HG03565 (cell line): ENCODE data around the gene CSNK1G3.

Source experiments
- ATAC-seq: cut with Tn5 transposase; IDR thresholded peaks from one replicate; pipeline ENCODE4 v1.9.1; 2021; ENCODE audit warnings: mild to moderate bottlenecking, moderate library complexity; ENCODE audit not compliant: unreplicated experiment

The CSNK1G3 gene

DNA sequence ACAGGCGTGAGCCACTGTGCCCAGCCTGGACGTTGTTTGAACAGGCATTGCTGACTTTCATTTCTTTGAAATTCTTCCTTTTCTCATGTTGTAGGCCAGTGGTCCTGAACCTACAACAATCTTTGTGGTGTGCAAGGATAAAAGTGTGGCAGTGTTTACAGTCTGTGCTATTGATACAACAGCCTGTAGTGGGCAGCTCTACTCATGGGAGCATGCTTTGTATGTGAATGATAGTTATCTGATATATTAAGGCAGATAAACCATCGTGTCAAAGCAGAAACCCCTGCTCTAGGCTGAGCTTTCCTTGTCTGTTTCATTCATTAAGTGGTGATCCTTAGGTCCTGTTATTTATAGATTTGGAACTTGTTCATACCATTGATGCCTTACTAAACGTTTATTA lies 42.6 kb downstream of the CSNK1G3 start:
- ATAC-seq, result no peak

DNA sequence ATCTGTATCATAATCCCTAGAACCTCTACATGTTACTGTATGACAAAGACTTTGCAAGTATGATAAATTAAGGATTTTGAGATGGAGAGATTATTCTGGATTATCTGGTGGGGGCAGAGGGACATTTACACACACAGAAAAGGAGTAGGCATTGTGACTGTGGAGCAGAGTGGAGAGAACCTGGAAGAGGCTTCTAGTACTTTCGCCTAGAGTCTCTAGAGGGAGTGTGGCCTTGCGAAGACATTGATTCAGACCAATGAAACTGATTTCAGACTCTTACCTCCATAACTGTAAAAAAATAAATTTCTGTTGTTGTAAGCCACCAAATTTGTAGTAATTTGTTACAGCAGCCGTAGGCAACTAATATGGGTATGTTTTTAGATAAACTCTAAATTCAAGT lies 45.9 kb downstream of the CSNK1G3 start:
- ATAC-seq, result no peak

DNA sequence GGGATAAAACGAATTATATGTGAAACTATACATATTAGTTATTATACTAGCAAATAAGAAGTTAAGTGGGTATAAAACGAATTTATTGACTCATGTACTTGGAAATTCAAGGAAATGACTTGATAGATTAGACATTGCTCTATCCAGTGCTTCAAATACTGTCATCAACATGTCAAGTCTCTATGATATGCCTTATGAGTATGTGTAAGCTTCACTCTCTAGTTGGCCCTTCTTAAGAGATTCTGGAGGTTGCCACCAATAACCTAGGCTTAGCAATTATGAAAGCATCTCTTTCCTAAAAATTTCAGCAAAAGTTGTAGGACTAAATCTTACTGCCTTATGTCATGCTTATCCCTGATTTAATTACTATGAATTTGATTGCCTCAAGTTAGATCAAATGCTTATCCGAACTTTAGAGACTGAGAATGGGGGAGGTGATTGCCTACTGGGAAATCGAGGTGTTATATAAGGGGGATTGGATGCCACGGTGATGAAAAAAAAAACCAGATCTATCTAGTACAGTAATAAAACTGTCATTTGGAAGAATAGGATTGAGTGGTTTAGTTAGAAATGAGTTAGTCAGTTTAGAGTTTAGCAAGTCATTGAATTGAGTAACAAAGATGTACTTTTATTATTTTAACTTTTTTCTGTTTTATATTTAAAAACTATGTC lies 46.9 kb downstream of the CSNK1G3 start:
- ATAC-seq, result no peak

- no peak for ATAC-seq
Measured at GRCh38 chr5:123559434-123559775, 47.4 kb downstream of the CSNK1G3 start.

GRCh38 chr5:123561230-123561629 lies 49.3 kb downstream of the CSNK1G3 start:
- no peak for ATAC-seq

DNA sequence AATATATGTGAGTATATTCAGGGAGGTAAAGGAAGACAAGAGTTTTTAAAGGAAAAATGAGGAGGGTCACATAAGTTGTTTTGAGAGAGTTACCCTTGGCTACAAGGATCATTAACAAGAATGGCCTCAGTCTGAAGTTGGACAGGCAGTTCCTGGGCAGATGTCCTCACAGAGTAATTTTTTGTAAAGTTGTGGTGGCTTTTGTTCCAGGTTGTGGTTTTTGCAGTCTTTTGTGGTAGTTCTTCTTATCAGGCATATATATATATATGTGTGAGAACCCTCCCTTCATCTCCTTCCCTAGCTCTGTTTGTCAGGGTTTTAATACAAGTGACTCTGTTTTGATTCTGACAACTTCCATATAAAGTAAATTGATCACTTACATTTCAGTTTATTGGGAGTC lies 60.0 kb downstream of the CSNK1G3 start:
- no peak for ATAC-seq

DNA sequence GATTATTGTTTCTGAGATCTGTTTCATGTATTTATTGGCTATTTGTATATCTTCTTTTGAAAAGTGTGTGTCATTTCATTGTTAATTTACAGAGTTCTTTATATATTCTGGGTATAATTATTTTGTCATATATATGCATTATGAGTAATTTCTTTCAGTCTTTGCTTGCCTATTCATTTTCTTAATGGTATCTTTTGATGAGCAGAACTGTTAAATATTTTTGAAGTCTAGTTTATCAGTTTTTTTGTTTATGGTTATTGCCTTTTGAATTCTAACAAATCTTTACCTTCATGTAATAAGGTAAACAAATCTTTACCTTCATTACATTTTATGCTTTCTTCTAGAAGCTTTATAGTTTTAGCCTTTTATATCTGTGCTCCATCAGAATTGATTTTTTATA lies 66.4 kb downstream of the CSNK1G3 start:
- no peak for ATAC-seq

DNA sequence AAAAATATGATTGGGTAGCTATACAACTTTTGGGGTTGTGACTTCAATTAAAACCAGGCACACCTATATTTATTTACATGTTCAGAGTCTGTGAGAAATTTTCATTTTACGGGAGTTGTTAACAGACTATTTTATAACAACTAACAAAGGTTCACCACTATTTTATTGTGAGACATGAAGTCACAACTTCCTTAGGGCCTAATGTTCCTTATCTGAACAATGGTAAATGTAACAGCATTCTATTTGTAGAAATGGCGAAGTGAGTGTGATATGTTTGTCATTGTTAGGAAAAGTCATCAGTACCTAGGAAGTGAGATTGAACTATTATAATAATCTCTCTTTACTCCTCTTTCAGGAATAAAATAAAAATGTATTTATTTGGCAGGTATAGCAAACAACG lies 67.4 kb downstream of the CSNK1G3 start:
- ATAC-seq, result no peak

- no peak for ATAC-seq
Measured at GRCh38 chr5:123582550-123583285, 70.7 kb downstream of the CSNK1G3 start.

- no peak for ATAC-seq
Measured at GRCh38 chr5:123585871-123586270, 73.9 kb downstream of the CSNK1G3 start.

DNA sequence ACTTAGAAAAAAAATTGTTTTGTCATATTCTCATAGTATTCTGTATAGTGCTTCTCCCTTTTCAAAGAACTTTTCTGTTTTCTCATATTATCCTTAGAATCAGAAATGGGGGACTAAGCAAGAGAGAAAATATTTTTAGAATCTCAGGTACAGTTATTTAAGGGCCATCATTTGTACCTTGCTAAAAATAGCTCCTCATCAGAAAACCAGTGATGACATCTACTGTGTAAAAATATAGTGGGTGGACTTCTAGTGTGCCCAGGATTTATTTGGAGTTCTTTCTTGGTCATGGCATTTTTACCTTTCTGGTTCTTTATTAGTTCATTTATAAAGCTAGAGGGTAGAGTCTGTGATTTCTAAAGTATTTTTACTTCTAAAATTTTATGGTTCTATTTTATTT lies 82.5 kb downstream of the CSNK1G3 start:
- ATAC-seq, result no peak

DNA sequence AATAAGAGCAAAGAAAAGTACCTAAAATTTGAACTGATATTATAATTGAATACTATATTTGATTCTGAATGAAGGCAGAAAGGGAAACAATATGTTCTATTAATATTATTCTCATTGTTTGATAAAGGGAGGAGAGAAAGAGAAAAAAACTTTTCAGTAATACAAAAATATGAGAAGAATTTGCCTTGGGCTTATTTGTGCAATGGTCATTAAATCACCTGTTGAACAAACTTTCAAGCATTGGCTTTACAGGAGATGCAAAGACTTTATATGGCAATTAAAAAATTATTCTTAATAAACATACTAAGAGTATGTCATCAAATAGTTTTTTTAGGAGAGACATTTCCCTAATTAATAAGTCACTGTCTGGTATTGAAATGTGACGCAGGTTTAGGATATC lies 85.0 kb downstream of the CSNK1G3 start:
- ATAC-seq, result no peak

- ATAC-seq, result no peak
Measured at GRCh38 chr5:123598028-123598689, 86.2 kb downstream of the CSNK1G3 start.

DNA sequence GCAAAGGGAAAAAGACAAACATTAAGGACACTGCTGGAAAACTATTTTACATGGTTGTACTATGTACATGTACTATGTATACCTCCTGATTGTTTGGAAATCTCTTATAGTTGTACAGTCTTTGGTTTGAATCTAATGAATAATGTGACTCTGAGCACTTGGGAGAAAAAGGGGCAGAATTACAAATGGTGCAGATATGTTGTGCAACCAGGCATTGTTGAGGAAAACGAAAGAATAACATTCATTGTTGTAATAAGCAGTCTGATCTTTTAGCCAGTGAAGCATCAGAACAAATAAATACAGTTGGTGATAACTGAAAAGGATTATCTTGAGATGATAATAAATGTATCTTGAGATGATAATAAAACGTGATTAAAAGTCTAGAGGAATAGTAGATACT lies 87.2 kb downstream of the CSNK1G3 start:
- no peak for ATAC-seq

DNA sequence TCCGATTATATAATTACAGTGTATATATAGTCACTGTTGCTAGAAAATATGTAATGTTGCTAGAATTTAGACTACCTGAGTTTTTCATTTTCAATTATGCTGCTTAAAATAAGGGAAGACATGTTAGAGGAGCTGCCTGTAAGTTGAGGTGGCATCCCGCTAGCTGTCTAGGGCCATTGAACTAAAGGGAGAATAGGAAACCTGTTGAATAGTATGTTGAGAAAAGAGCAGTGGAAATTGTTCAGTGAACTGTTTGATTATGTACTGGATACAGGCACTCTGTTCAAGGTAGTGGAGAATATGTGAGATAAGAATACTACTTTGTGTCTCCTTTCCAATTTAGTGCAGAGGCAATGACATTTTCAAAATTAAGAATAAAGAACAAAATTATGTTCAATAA lies 89.6 kb downstream of the CSNK1G3 start:
- no peak for ATAC-seq

- ATAC-seq, result peak; percentile 78
Measured at GRCh38 chr5:123605822-123606221, 93.8 kb downstream of the CSNK1G3 start.

DNA sequence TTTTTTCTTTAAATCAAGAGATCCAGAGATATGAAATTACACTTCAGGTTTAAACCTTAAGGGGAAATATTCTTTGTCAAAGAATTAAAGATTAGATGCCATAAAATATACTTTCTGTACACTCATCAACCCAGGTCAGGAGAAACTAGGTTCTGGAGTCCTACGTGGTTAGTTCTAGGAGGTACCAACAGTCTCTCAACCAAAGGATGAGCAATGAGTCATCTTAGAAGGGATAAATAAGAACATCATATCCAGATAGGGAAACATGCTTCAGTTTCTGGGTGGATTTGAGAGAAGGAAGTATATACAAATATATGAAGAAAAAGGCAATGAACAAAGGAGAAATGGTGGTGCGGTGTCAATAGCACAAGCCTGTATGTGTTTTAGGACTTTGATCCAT lies 98.2 kb downstream of the CSNK1G3 start:
- no peak for ATAC-seq

DNA sequence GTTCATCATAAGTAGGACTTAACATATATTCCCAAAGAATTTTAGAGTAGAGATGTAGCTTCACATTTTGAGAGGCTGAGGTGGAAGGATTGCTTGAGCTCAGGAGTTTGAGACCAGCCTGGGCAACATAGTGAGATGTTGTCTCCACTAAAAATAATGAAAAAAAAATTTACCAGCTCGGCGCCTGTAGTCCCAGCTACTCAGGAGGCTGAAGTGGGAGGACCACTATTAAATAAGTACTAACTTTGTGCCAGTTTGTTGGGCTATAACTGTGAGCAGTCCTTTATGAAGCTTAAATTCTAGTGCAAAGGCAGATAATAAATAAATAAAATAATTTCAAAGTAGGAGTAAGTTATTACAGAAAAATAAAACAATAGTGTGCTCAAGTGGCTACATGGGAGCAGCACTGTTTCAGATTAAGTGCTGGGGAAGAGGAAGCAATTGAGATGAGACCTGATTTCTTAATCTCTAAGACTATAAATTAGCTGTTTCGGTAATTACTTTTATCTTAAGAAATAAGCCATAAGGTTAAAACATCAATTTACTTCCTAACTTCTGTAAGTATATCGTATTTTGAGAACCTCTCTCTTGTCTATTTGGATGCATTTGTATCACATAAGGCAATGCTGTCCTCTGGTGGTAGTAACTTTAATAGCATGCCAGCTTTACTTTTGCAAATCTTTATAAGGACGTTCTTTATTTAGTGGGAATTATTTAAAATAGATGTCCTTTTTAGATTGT lies 98.9 kb downstream of the CSNK1G3 start:
- ATAC-seq, result peak; percentile 79

DNA sequence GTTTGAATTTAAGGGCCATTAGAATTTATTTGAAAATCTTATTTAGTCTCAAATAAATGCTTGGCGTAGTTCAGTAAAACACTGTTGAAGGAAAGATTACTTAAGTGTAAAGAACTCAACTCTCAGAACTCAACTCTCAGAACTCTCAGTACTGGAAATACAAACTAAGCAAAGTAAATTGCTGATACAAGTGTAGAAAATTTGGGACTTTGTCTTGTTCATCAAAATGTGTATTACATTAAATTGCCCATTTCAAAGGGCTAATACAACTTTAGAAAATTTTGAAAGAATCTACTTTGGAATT lies 99.4 kb downstream of the CSNK1G3 start:
- peak; percentile 9 for ATAC-seq

- no peak for ATAC-seq
Measured at GRCh38 chr5:123617561-123617960, 105.6 kb downstream of the CSNK1G3 start.

DNA sequence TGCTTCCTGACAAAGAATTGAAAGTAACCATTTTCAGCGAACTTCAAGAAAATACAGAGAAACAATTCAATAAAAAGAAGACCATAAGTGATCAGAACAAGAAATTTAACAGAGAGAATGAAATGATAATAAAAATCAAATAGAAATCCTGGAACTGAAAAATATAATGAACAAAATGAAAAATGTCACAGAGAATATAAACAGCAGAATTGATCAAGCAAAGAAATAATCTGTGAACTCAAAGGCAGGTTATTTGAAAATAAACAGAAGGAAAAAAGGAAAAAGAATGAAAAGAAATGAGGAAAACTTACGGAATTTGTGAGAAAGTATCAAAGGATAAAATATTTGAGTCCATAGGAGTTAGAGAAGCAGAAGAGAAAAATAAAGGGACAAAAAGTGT lies 114.1 kb downstream of the CSNK1G3 start:
- ATAC-seq, result no peak
